Endothelial cell (in vitro differentiated cells): Measurements from ENCODE around the gene PRKG1. TPM values are rescaled to one million over a fixed set of nuclear protein-coding genes. Genes with fewer than 3 reads are reported as not detected.
"Not testable (repeated sequence)": the region's sequence is repeated elsewhere in the genome, so short reads cannot be mapped to it uniquely, and the experiment has no call there.

Experiments
- DNase-seq: peaks from one replicate; pipeline ENCODE4 v3.0.0; 2021; ENCODE audit warnings: low spot score
- H3K27ac Mint-ChIP-seq: one replicate; pipeline ENCODE4 v1.8.0; 2021; ENCODE audit warnings: mixed read lengths, inconsistent platforms; ENCODE audit not compliant: unreplicated experiment
- H3K27me3 Mint-ChIP-seq: one replicate; pipeline ENCODE4 v1.8.0; 2021; ENCODE audit warnings: mild to moderate bottlenecking, moderate library complexity, mixed read lengths, inconsistent platforms; ENCODE audit not compliant: unreplicated experiment
- H3K36me3 Mint-ChIP-seq: one replicate; pipeline ENCODE4 v1.8.0; 2021; ENCODE audit warnings: mild to moderate bottlenecking, low read depth, mixed read lengths, inconsistent platforms; ENCODE audit not compliant: unreplicated experiment
- H3K4me1 Mint-ChIP-seq: one replicate; pipeline ENCODE4 v1.8.0; 2021; ENCODE audit warnings: mild to moderate bottlenecking, mixed read lengths, inconsistent platforms; ENCODE audit not compliant: unreplicated experiment
- H3K4me3 Mint-ChIP-seq: one replicate; pipeline ENCODE4 v1.8.0; 2021; ENCODE audit warnings: mild to moderate bottlenecking, mixed read lengths, inconsistent platforms; ENCODE audit not compliant: unreplicated experiment
- H3K9me3 Mint-ChIP-seq: one replicate; pipeline ENCODE4 v1.8.0; 2021; ENCODE audit warnings: mixed read lengths, inconsistent platforms; ENCODE audit not compliant: unreplicated experiment
- CTCF ChIP-seq: fragments of 200-600 bp; sonication (generic); IDR thresholded peaks from one replicate; pipeline ENCODE4 v1.5.0; 2021; ENCODE audit warnings: antibody characterized with exemption; ENCODE audit not compliant: unreplicated experiment
- total RNA-seq: library from RNA; stranded (reverse); fragmentation: NEBNext Ultra II Directional; extraction: Animal tissue kit (Norgen Biotek cat#: 25700); gene quantifications from one replicate; pipeline ENCODE4 v1.2.1, GENCODE V29; 2021; ENCODE audit not compliant: unreplicated experiment

PRKG1 gene
- total RNA-seq, 1 donor from 2014 or later: 10.7 TPM

GRCh38 chr10:51162002-51162401 is 87.7 kb downstream of the PRKG1 start:
- Mint-ChIP-seq H3K4me1 (no peaks in the 10 kb centered on the region), H3K27me3 (peaks cover 2% of the 10 kb centered on the region), H3K27ac (no peak overlapping the region), H3K36me3 (peaks cover 3% of the 10 kb centered on the region), H3K9me3 (no peaks in the 10 kb centered on the region), H3K4me3 (no peak overlapping the region)
- peak; percentile 18 for DNase-seq
- no peak for TF ChIP-seq CTCF

GRCh38 chr10:51163380-51164049 is 89.2 kb downstream of the PRKG1 start:
- not testable (repeated sequence) for H3K27ac Mint-ChIP-seq, H3K4me1 Mint-ChIP-seq, H3K36me3 Mint-ChIP-seq, DNase-seq, H3K27me3 Mint-ChIP-seq, H3K9me3 Mint-ChIP-seq
- H3K4me3 Mint-ChIP-seq: peak overlapping the region; percentile 30

GRCh38 chr10:51168086-51168815 is 94.0 kb downstream of the PRKG1 start:
- no peak overlapping the region for H3K4me3 Mint-ChIP-seq
- peaks cover 2% of the 10 kb centered on the region for H3K36me3 Mint-ChIP-seq
- TF ChIP-seq CTCF: no peak
- H3K27me3 Mint-ChIP-seq: no peaks in the 10 kb centered on the region
- H3K9me3 Mint-ChIP-seq: no peaks in the 10 kb centered on the region
- no peaks in the 10 kb centered on the region for H3K4me1 Mint-ChIP-seq
- no peak overlapping the region for H3K27ac Mint-ChIP-seq
- DNase-seq: no peak

- Mint-ChIP-seq H3K4me3 (no peak overlapping the region), H3K36me3 (no peaks in the 10 kb centered on the region), H3K4me1 (no peaks in the 10 kb centered on the region), H3K27me3 (no peaks in the 10 kb centered on the region), H3K9me3 (no peaks in the 10 kb centered on the region), H3K27ac (no peak overlapping the region)
- no peak for DNase-seq
- no peak for TF ChIP-seq CTCF
These were observed 94.8 kb downstream of the PRKG1 start for GRCh38 chr10:51169111-51169510.

GRCh38 chr10:51170518-51171245 is 96.4 kb downstream of the PRKG1 start:
- Mint-ChIP-seq H3K27me3 (no peaks in the 10 kb centered on the region), H3K27ac (no peak overlapping the region), H3K4me3 (no peak overlapping the region), H3K4me1 (no peaks in the 10 kb centered on the region), H3K9me3 (no peaks in the 10 kb centered on the region), H3K36me3 (no peaks in the 10 kb centered on the region)
- no peak for DNase-seq
- no peak for TF ChIP-seq CTCF
